ENCODE data around the gene ARPC4.
"Not testable (repeated sequence)": the region's sequence is repeated elsewhere in the genome, so short reads cannot be mapped to it uniquely, and the experiment has no call there.

Gene ARPC4

DNA sequence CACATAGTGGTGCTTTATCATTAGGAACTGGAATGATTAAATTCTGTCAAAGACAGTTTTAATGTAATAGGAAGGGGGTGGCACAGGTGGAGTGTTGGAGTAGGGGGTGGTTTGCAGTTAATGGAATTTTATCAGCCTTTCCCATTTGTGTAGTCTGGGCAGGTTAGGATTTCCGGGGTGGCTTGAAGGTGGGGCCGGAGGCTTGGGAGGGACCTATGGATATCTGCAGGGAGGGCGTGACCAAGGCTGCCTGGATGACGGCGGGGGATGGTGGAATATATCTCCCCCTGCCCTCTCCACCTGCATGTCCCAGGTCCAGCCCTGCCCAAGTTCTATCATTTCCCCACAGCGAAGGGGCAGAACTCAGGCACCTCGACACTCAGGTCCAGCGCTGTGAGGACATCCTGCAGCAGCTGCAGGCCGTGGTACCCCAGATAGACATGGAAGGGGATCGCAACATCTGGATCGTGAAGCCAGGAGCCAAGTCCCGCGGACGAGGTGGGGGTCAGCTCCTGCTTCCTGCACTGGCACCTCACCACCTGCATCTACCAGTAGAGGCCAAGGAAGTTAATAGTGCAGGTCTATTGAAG, 32.7 kb downstream of the ARPC4 start:
- DNase-seq (ENCODE audit: low read depth) = no peak

DNA sequence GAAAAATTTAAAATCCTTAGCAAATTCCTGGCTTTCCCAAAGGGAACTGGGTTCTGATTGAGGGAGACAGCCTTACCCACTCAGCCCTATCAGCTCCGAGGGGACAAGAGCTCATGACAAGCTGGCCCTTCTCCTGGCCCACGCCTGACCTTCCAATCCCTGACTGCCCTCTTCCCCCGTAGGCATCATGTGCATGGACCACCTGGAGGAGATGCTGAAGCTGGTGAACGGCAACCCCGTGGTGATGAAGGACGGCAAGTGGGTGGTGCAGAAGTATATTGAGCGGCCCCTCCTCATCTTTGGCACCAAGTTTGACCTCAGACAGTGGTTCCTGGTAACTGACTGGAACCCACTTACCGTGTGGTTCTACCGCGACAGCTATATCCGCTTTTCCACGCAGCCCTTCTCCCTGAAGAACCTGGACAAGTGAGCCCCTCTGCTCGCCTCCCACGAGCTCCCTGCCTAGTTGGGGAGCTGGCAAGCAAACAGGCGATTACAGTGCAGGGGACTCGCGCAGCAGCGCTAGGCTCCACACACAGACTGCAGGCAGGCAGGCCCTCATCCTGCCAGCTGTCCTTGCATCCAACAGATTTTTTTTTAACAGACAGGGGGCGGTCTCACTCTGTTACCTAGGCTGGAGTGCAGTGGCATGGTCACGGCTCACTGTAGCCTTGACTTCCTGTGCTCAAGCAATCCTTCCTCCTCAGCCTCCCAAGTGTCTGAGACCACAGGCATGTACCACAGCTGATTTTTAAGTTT, 34.1 kb downstream of the ARPC4 start:
- DNase-seq (ENCODE audit: low read depth) = no peak

DNA sequence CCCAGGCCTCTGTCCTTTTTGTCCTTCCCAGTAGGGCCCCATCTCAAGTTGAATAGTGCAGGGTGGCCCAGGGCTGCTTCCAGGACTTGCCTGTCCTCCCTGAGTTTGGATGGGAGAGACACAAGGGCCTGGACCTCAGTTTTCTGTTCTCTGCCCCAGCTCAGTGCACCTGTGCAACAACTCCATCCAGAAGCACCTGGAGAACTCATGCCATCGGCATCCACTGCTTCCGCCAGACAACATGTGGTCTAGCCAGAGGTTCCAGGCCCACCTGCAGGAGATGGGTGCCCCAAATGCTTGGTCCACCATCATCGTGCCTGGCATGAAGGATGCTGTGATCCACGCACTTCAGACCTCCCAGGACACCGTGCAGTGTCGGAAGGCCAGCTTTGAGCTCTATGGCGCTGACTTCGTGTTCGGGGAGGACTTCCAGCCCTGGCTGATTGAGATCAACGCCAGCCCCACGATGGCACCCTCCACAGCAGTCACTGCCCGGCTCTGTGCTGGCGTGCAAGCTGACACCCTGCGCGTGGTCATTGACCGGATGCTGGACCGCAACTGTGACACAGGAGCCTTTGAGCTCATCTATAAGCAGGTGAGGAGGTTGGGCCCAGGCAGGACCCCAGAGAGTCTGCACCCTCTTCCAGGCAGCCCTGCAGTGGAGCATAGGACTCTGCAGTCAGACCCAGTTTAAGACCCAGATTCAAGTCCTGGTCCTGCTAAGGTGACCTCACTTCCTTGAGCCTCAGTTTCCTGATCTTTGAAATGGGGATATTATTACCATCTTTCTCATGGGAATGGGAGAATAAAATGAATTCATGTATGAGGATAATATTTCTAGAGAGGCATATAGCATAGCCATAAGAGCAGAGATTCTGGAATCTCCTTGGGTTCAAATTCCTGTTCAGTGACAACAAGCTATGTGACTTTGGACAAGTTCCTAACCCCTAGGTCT, 36.2 kb downstream of the ARPC4 start:
- DNase-seq (ENCODE audit: low read depth) = no peak

DNA sequence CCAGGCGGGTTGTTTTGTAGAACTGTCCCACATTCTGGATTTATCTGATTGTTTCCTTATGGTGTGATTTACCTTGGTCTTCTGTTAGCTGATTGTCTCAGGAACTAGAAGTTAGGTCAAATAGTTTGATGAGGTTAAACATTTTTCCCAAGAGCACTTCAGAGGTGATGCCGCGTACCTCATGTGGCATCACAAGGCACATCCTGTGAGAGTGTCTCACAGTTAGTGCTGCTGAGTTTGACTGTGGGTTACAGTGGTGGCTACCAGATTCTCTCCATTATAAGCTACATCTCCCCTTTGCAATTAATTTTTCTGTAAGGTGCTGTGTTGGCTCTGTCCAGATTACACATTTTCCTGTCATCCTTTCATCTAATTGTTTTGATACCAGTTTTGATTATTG, 38.4 kb downstream of the ARPC4 start:
- no peak for DNase-seq (ENCODE audit: low read depth)

DNA sequence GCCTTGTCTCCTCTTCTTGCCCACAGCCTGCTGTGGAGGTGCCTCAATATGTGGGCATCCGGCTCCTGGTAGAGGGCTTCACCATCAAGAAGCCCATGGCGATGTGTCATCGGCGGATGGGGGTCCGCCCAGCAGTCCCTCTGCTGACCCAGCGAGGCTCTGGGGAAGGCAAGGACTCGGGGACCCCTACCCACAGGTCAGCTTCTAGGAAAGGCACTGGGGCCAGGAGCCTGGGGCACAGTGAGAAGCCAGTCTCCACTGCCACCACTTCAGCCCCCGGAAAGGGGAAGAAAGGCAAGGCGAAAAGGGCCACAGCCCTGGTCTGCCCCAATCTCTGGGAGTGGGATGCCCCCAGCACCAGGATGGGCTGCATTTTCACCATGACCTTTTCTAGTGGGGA, 40.2 kb downstream of the ARPC4 start:
- DNase-seq (ENCODE audit: low read depth) = no peak

DNA sequence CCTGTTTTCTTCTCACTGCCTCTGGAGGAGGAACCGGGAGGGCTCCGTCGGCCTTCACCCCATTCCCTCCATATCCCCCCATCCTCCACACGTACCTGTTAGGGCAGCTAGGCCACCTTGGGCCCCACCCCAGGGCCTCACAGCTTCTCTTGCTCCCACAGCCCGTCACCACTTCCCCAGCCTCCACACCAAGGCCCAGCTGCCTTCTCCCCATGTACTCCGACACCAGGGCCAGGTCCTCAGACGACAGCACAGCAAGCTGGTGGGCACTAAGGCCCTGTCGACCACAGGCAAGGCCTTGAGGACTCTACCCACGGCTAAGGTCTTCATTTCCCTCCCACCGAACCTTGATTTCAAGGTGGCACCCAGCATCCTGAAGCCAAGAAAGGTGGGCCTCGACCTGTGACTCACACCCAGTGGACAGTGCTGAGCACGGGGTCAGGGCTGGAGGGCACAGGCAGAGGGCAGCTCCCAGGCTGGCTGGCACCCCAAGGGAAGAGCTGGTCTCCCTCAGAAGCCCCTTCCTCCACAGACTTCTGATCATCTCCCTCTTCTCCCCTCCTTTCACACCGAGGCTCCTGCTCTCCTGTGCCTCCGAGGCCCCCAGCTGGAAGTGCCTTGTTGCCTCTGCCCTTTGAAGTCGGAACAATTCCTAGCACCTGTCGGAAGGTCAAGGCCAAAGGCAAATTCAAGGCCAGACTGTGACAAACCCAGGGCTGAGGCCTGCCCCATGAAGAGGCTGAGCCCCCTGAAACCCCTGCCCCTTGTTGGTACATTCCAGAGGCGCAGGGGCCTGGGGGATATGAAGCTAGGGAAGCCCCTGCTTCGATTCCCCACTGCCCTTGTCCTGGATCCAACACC, 41.9 kb downstream of the ARPC4 start:
- DNase-seq (ENCODE audit: low read depth) = no peak

DNA sequence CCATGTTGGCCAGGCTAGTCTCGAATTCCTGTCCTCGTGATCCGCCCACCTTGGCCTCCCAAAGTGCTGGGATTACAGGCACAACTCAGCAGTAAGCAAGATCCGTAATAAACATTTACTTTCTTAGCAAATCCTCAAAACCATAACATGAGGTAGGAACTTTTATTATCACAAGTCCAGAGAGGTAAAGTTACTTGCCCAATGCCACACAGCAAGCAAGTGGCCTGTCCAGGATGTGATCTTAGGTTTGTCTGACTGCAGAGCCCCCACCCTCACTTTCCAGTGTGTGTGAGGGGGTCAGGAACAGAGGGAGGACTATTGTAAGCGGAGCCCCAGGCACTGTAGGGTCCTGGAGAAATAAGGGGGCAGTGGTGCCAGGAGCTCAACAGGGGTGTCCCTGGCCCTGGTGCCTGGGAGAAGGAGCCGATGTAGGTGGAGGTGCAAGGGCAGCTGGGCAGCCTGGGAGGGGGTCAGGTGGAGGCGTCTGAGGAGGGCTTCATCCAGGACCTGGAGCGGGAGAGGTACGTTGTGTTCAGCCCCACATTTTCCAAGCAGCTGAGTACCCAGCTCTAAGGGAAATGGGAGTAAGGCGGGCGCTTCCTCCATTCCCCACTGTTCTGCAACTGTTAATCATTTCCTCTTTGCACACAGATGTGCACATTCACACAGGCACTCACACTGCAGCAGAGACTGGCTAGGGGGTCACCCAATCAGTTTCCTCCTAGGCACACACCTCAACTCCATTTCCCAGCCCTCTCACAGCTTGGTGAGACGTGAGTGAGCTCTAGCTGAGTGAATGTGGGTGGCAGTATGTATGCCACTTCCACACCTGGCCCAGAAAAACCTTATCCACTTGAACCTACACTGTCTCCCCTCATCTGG, 45.1 kb downstream of the ARPC4 start:
- DNase-seq (ENCODE audit: low read depth) = no peak

DNA sequence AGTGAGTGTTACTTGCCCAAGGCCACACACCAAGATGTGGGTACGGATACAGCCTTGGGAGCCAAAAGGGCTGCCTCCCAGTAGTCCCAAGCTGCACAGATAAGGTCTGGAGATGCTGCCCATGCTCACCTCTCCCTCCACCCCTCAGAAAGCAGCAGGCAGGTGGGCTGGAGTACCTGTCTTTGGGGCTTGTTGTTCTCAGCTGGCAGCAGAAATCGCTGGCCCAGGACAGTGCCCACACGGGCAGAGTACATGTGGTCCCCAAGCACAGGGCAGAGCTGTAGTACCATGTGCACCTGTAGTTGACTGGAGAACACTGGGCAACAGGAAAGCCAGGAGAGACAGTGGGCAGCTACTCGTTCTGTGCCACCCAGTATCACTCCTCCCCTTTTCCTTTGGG, 46.0 kb downstream of the ARPC4 start:
- no peak for DNase-seq (ENCODE audit: low read depth)

DNA sequence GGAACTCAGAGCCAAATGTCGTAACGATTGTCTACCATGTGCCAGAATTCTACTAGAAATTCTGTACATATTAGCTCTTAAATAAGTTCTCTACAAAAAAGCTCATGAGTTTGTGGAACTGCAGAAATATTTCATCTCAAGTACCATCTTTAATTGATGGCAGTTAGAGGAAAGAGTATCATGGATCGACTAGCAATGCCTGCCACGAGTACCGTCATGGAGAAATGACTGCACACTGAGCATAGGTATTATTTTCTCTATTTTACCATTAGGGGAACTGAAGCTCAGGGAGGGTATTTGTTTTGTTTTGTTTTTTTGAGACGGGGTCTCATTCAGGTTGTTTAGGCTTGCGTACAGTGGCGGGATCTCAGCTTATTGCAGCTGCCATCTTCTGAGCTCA, 48.1 kb downstream of the ARPC4 start:
- no peak for DNase-seq (ENCODE audit: low read depth)

DNA sequence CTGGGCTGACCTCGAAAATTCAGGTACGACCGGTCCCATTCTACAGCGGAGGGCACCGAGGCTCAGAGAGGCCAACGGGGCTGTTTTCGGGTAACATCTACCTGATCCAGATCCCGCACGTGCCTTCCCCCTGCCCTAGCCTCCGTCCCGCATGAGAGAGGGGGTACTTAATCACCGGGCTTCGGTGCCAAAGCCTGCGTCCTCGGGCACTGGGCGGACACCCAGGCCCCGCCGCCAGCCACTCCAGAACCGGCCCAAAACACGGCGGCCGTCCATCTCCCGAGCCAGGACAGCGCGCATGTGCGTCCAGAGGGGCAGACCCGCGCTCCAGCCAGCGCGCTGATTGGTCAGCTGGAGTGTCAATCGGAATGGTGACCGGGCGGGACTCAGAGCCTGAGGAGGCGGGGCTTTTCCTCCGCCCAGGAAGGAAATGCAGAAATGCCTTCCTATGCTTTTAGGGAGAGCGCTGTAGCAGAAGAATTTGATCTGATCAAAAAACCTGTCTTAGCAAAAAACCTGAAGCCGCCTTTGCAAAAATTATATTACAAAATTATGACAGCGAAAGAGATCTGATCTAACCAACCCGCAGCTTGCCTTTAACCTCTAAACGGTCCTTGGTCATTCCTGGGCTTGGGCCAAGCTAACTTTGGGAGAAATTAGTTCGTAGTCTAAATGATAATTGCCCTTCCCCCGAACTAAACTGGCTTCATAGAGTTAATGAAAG, 51.0 kb downstream of the ARPC4 start, which contains the start of gene RPUSD3:
TSS of gene RPUSD3 (minus strand) at position 294 of the 724 bp plus-strand sequence. CDS start at position 276, 18 bp downstream.
- DNase-seq (ENCODE audit: low read depth) = peak; percentile 91

DNA sequence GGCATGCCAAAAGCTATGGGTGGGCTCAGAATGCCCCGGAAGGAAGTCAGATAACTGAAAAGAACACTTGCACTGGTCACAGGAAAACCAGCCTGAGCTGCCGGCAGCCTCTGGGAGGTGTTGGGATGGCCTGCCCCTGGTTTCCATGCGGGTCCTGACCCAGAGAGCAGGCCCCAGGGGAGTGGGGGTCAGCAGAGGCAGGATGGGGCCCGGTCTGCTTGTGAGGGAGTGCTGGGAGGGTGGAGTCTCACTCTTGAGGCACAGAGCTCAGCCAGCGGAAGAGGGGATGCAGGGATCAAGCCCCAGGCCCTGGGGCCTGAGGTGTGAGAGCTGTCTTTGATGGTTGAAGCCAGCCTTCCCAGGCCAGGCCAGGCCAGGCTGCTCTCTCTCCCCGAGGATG, 53.3 kb downstream of the ARPC4 start:
- no peak for DNase-seq (ENCODE audit: low read depth)

DNA sequence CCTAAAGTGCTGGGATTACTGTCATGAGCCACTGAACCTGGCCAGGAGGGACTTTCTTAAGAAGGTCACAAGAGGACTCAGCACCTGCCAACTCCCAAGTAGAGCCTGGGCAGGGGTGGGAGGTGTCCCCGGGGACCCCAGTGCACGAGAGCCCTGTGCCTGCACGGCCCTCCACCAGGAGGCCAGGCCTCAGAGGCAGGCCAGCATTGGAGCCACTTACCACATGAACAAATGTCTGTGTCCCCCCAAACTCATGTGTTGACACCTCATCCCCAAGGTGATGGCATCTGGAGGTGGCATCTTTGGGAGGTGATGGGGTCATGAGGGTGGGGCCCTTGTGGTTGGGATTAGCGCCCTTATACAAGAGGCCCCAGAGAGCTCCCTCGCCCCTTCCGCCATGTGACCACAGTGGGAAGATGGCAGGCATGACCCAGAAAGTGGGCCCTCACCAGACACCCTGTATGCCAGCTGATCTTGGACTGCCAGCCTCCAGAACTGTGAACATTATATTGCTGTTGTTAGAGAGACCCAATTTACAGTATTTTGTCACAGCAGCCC, 54.1 kb downstream of the ARPC4 start:
- DNase-seq (ENCODE audit: low read depth) = no peak

DNA sequence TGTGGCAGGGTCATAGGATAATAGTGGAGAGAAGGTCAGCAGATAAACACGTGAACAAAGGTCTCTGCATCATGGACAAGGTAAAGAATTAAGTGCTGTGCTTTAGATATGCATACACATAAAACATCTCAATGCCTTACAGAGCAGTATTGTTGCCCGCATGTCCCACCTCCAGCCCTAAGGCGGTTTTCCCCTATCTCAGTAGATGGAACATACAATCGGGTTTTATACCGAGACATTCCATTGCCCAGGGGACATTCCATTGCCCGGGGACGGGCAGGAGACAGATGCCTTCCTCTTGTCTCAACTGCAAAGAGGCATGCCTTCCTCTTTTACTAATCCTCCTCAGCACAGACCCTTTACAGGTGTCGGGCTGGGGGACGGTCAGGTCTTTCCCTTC, 55.0 kb downstream of the ARPC4 start:
- not testable (repeated sequence) for DNase-seq (ENCODE audit: low read depth)

DNA sequence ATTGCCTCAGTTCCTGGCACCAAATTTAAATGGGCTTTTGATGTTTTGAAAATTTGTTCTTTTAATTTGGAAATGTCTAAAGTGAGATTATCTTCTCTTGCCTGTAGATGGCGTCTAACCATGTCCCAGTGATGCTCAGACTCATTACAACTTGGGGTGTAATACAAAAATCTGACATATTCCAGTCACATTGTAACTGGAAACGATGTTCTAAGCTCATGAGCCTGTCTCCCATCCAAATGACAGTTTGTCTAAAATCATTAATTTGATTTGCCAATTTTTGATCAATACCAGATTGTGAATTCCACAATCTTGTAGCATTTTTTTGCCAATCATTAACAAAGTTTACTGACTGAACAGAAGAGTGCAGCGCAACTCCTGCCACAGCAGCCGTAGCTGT, 56.0 kb downstream of the ARPC4 start:
- not testable (repeated sequence) for DNase-seq (ENCODE audit: low read depth)

DNA sequence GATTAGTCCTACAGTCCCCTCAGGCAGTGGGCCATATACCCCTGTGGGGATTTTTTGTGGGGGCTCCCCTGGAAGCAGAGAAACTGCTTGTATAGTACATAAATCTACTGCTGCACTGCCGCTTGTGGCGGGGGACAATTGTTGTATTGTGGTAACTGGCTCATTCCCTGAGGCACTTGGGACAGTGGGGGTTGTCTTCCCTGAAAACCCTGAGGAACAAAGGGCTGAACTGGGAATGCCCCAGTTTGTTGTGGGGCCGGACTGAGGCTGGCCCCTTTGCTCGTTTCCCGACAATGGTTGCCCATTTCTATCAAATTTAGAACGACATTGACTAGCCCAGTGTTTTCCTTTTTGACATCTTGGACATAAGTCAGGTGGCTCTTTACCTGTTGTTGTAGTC, 58.5 kb downstream of the ARPC4 start:
- DNase-seq (ENCODE audit: low read depth) = not testable (repeated sequence)

DNA sequence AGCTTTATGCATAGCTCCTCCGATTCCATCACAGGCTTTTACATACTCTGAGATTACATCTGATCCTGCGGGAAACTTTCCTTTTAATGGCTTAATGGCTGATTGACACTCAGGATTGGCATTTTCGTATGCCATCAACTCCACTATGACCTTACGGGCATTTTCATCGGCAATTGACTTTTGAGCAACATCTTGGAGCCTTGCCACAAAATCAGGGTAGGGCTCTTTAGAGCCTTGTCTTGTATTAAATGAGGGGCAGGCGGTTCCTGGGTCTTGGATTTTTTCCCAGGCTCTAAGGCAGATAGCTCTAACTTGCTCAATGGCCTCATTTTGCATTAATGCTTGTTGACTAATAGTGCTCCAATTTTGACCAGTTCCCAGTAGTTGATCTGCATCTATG, 59.0 kb downstream of the ARPC4 start:
- not testable (repeated sequence) for DNase-seq (ENCODE audit: low read depth)

DNA sequence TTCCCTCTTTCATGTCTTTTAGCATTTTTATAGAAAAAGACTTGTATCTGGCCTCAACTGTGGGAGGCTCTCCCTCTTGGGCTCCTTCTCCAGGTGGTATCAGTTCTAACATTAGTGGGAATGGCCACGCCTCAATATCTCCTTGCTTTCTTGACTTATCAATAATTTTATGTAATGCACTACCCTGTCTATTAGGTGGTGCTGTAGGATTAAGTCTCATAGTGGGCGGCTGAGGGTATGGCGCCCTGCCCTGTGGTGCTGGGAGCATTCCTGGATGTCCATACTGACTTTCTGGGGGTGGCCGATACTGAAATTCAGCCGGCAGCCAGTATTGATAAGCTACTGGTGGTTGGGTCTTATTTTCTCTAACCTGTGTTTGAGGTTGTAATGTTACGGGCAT, 59.6 kb downstream of the ARPC4 start:
- no peak for DNase-seq (ENCODE audit: low read depth)

DNA sequence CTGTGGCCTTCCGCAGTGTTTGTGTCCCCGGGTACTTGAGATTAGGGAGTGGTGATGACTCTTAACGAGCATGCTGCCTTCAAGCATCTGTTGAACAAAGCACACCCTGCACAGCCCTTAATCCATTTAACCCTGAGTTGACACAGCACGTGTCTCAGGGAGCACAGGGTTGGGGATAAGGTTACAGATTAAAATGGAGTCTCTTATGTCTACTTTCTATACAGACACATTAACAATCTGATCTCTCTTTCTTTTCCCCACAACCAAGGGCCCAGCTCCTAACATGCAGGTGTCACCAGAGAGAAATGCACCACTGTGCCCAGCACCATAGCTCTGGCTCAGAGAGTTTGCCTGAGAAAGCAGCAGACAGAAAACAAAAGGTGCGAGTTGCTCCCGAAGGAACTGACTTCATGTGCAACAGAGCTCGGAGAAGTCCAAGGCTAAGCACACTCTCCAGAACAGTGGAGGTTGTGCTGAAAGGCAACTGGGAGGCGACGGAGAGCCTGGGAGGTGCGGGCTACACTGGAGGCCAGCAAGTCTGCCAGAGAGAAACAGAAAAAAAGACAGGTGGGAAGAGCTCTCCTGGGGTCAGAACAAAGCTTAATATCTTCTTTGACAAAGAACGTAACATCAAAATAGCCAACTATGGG, 61.5 kb downstream of the ARPC4 start:
- not testable (repeated sequence) for DNase-seq (ENCODE audit: low read depth)

DNA sequence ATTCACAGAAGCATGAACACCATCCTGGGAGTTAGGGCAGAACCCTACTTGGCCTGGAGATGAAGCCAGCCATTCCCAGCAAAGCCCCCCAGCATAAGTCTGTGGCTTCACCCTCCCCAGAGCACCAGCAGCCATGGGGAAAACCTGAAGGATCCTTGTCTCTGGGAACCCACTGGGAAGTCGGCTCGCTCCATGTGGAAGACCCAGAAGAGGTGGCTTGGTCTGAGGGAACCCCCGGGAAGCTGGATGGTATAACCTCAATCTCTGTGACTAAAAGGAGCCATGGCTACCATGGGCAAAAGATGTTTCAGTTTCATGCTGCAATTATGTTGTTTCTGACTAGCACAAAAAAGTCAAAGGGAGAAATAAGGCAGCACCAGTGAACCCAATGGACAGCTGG, 62.7 kb downstream of the ARPC4 start:
- no peak for DNase-seq (ENCODE audit: low read depth)
